ENCODE data around the gene NLGN3.

- TF ChIP-seq CTCF (conservative IDR thresholded peaks at IDR 0.05) (no peak), EZH2 (IDR thresholded peaks at IDR 0.05; ENCODE audit: low read depth) (no peak)
These were observed 39.0 kb upstream of the NLGN3 start for GRCh38 chrX:71105628-71106027.
